Measurements from ENCODE around the gene KIAA2012.
A peak's percentile ranks its signal among the peaks of the same experiment; 100 is the strongest.

The KIAA2012 gene

DNA sequence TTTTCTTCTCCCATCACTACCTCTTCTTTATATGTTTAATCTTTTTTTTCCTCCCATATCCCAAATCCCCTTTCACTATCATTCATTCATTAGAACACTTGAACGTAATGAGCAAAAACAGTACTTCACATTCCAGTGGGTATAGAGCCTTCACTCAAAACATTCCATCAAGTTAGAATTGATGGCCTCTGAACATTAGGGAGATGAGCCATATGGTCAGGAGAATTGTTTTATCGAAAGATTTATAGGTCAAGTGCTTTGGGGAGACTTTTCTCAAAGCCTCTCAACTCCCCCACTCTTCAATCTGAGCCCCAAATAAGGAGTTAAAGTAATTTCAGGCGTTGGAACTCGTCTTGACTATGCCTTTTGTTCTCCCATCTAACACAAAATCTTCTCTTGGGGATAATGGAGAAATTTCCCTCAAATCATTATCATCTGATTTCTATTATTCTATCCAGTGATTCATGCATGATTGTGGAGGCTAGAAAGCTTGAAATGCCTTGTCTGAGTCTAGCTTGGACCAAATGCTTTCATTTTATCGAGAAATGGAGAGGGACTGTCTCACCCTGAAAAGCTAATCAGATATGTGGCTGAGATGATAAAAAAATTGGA, 79.2 kb downstream of the KIAA2012 start:
- DNase-seq (ENCODE audit: low read depth): no peak

DNA sequence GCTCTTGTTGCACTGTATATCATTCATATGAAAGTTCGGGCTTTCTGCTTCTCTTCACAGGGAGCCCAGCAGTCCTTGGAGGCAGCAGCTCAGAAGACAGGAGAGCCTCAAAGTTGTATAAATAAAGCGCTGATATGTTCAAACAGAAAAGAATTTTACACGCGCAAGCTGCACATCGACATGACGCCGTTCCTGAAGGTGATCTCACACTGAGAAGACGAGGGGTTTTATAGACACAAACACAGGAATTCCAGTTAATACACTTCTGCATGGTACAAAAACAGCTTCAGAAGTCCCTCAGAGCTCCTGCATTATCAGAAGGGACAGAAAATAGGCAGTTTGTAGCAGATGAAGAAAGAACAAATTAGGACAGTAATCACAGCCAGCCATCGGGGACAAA, 81.6 kb downstream of the KIAA2012 start:
- DNase-seq (ENCODE audit: low read depth): no peak

- DNase-seq (ENCODE audit: low read depth): no peak
Measured at GRCh38 chr2:202157211-202157990, 84.3 kb downstream of the KIAA2012 start.

- no peak for DNase-seq (ENCODE audit: low read depth)
Measured at GRCh38 chr2:202158796-202159195, 85.7 kb downstream of the KIAA2012 start.

DNA sequence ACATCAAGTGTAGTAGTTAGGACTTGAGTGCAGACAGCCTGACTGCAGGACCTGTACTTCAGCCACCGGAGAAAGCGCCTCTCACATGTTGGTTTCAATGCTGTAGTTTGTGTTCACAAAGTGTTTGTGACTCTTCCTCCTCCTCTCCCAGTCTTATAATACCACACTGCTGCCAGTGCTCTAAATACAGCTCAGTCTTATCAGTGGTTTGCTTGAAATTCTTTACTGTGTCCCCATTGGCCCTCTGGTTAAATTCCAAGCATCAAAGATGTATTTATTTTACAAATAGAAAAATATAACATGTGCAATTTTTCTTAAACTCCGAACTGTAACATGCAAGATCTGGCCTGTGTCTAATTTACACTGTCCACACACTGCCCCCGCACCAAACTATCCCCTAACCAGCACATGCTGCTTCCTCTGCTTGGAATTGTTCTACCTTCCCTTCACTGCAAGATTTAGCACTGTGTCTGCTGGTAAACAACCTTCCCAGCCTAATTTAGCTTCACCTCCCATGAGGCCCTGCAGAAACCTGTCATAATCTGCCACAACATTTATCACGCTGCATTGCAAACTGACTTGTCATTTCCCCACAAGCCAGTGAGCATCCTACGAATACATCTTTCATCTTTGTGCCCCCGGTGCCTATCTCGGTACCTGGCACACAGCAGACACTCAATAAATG, 88.2 kb downstream of the KIAA2012 start:
- no peak for DNase-seq (ENCODE audit: low read depth)

DNA sequence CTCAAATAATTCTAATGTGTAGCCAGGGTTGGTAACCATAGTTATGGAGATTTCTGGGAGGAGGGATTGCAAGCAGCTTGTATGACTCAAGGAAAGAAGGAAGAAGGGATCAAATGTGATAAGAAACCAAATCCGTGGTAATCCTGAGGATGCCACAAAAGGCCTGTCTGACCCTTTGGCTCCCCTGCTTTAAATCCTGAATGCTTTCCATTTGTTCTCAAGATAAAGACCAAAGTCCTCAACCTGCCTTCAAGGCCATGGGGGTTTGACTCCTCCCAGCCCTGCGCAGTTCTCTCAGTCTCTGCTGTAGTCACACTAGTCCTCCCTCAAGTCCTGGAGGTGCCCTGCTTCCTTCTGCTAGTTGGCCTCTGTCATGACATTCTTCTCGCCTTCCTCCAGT, 91.4 kb downstream of the KIAA2012 start:
- no peak for DNase-seq (ENCODE audit: low read depth)

DNA sequence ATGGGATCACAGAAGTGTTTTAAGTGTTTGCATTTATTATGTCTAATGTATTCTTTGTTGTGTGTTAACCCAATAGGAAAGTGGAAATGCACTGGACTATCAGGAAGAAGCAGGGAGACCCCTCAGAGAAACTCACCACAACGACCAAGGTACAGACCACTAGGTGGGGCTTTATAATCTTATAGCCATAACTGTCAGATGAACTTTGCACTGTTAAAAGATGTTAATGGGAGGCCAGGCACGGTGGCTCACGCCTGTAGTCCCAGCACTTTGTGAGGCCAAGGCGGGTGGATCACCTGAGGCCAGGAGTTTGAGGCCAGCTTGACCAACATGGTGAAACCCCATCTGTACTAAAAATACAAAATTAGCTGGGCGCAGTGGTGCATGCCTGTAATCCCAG, 92.2 kb downstream of the KIAA2012 start:
- no peak for DNase-seq (ENCODE audit: low read depth)

GRCh38 chr2:202165945-202166344, 92.9 kb downstream of the KIAA2012 start:
- DNase-seq (ENCODE audit: low read depth): no peak

- no peak for DNase-seq (ENCODE audit: low read depth)
Measured at GRCh38 chr2:202169131-202169530, 96.1 kb downstream of the KIAA2012 start.

DNA sequence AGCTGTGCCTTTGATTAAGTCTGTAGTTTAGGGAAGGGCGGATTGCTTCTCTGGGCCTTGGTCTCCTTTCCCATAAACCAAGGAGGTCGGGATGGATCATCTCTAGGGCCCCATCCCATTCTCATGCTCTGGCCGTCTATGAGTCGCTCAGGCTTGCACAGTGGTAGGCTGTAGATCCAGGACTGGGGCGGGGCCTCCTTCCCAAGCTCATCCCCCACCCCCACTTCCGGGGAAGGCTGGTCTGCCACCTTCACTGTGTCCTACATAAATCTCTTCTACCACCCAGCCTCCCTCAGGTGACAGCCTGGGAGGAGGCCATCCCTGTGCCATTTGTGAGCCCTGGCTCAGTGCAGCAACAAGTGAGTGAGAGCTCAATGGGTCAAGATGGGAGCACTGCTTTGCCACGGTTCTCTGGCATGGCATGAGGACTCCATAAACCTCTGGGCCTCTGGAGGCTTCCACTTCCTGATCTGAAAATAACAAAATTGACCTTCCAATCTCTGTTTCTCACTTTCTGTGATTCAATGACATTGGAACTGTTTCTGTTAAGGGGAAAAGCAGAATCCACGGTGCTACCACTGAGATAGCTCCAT, 96.9 kb downstream of the KIAA2012 start:
- no peak for DNase-seq (ENCODE audit: low read depth)

DNA sequence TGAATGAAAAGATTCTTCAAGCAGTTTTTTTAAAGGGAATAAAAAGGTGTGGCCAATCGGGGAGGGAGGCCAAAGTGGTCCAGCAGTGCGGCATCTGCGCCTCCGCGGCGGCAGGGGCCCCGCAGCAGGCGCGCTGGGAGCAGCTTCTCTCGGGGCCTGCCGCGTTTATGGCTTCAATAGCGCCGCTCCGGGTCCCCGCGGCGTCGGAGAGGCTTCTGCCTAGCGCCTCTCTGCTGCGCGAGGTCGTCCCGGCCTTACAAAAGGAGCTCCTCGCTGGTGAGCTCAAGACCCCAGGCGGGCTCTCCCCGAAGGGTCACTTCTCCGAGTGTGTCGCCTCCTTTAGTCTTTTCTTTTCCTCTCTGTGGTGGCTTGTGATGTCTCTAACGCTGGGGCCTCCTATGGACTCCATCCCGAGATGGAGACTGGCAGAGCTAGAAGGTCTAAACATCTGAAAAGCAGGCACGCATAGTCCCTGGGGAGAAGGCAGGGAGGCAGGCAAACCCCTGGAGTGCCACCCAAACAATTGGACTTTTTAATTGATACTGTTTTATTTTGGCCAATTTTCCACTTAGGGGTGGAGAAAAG, 98.3 kb downstream of the KIAA2012 start:
- DNase-seq (ENCODE audit: low read depth): no peak

DNA sequence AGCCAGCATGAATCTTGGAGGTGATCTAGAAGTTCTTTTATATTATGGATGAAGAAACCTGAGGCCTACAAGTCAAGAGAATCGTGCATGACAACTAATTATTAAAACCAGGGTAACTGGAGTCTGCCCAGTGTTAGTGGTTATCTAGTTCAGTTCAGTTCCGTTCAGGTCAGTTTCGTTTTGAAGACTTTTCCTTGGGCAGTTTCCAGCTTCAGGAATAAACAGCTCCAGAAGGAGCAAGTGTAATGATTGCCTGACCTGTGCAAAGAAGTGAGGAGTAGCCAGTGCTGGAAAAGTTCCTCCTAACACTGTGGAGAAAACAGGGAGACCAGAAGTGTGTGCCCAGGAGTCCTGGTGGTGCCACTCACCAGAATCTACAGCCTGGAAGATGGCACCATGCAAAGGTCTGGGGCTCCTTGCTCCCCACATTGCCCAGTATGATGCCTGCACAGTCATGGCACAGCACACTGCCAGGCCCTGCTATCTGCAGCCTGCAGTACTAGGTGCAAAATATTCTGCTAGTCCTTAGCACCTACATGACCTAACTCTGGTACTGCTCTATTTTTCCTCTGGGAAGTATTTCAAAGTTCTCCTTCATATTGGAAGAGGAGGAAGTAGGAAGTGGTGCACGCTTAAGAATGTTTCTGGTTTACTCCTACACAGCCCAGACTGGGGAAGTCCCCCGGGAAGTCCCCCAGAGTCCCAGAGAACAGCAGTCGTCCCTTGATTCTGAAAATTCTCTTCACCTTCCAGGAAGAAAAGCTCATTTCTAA, 99.6 kb downstream of the KIAA2012 start:
- DNase-seq (ENCODE audit: low read depth): no peak

GRCh38 chr2:202178346-202178958, 105.4 kb downstream of the KIAA2012 start:
- DNase-seq (ENCODE audit: low read depth): peak; percentile 15

- DNase-seq (ENCODE audit: low read depth): no peak
Measured at GRCh38 chr2:202184557-202184956, 111.5 kb downstream of the KIAA2012 start.

DNA sequence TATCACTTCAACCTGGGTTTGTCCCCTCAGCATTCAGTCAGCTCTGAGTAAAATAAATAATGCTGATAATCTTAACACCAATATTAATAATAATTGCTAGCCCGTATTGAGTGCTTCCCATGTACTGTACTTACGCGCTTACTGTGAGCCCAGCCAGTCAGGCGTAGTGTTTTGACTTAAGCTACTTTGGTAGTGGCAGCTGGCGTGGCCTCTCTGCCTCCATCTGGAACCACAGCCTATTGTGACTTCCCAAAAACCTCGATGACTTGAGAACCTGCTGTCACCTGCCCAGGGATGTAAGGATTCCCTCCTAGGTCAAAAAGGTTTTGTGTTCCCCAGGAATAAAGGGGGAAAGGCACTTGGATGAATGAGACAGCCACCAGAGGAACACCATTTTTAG, 112.1 kb downstream of the KIAA2012 start:
- DNase-seq (ENCODE audit: low read depth): no peak

DNA sequence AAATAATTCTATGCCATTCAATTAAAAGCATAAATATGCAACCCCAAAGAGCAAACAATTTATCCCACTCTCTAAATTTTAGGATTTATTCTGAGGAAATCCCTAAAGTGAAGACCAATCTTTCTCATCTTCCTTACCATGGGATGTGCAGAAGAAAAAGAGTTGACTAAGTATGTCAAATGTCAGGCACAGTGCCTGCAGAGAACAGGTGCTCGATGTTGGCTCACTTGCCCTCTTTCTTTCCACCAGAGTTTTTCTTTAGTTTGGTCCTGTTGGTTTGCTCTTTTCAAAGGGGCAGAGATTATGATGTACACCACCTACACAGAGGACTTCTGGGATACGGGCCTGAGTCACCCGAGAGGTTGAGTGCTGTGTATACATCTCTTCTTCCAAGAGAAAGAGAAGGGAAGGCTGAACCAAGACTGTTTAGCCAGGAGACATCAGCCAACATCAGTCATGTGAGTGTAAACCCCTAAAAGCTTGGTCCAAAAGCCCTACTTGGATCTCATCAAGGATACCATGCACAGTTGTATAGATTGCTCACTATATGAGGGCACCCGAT, 113.7 kb downstream of the KIAA2012 start:
- DNase-seq (ENCODE audit: low read depth): no peak

GRCh38 chr2:202187570-202187969, 114.5 kb downstream of the KIAA2012 start:
- no peak for DNase-seq (ENCODE audit: low read depth)

DNA sequence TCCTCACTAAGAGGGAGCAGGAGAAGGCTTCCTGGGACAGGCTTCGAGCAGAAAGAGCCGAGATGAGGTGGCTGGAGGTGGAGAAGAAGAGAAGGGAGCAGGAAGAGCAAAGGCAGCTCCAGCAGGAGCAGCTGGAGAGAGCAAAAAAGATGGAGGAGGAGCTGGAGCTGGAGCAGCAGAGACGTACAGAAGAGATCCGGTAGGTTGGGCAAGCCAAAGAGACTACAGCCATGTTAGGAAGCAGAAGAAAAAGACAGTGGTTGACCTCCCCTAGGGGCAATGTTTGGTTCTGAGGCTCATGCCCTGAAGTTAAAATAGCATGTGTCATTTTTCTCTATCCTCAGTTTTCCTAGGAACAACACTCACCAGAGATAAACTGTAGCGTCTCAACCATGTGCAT, 120.2 kb downstream of the KIAA2012 start:
- no peak for DNase-seq (ENCODE audit: low read depth)

DNA sequence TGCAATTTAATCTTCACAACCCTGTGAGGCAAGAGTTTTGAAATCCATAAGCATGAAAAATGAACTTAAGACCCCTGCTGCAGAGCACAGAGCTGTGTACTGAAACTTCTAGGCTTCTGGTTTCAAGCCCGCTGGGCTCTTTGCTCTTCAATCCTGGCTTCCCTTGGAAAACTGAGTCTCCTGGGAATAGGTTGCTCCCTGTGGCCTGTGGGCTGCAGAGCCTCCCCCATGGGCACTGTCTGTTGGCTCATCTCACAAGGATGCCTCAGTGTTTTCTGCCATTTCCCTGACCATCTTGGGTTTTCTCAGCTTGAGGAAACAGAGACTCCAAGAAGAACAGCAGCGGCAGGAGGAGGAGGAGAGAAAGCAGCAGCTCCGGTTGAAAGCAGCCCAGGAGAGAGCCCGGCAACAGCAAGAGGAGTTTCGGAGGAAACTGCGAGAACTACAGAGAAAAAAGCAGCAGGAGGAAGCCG, 120.9 kb downstream of the KIAA2012 start:
- DNase-seq (ENCODE audit: low read depth): no peak

DNA sequence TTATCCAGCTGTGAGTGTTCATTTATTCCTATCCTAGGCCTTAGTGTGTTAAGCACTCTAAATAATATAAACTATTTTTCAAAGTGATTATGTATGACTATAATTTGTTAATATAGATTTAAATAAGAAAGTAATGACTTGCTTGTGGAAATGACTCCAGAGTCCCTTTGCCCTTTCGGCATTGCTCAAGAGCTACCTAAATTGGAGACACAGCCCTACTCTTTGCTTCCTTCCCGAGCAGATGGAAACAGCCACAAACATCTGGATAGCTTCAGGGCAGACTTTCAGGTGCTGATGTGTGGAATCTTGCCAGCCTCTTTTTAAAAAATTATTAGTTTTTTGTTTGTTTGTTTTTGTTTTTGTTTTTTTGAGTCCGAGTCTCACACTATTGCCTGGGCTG, 121.4 kb downstream of the KIAA2012 start:
- DNase-seq (ENCODE audit: low read depth): no peak

DNA sequence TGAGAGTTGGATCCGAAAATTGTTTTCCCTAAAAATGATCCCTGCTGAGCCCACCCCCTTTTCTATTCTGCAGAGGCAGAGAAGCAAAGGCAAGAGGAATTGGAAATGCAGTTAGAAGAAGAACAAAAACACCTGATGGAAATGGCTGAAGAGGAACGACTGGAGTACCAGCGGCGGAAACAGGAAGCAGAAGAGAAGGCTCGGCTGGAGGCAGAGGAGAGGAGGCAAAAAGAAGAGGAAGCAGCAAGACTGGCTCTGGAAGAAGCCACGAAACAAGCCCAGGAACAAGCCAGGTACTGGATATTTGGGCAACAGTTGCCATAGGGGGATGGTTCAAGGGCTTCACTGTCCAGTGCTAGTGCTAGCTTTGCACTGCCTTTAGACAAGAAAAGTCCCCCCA, 123.7 kb downstream of the KIAA2012 start:
- no peak for DNase-seq (ENCODE audit: low read depth)

Measured in HS-27A (cell line).